DOHH2 (cell line): ENCODE measurements around the gene CYP27A1.
"Not testable (repeated sequence)": the region's sequence is repeated elsewhere in the genome, so short reads cannot be mapped to it uniquely, and the experiment has no call there.

Experiments
- H3F3A ChIP-seq: fragments of 200-600 bp; sonication (generic), shearing (Covaris generic); 2 replicates; pipeline ENCODE4 v1.6.0; 2016; ENCODE audit warnings: antibody characterized with exemption, mild to moderate bottlenecking; ENCODE audit not compliant: control insufficient read depth, insufficient read depth
- H3K27ac ChIP-seq: fragments of 200-600 bp; sonication (generic); 2 replicates; pipeline ENCODE4 v1.5.1; 2014; ENCODE audit warnings: low read depth, mild to moderate bottlenecking, low read length, moderate library complexity
- H3K27me3 ChIP-seq: fragments of 200-600 bp; sonication (generic); 2 replicates; pipeline ENCODE4 v1.6.1; 2014; ENCODE audit warnings: mild to moderate bottlenecking, low read length, mixed read lengths; ENCODE audit not compliant: control insufficient read depth
- H3K36me3 ChIP-seq: fragments of 200-600 bp; sonication (generic); 2 replicates; pipeline ENCODE4 v1.6.1; 2014; ENCODE audit warnings: mild to moderate bottlenecking, low read length, moderate library complexity, mixed read lengths; ENCODE audit not compliant: control insufficient read depth
- H3K4me1 ChIP-seq: fragments of 200-600 bp; sonication (generic); 2 replicates; pipeline ENCODE4 v1.6.1; 2014; ENCODE audit warnings: mild to moderate bottlenecking, low read length, mixed read lengths; ENCODE audit not compliant: control insufficient read depth
- H3K4me2 ChIP-seq: fragments of 200-600 bp; sonication (generic); 2 replicates; pipeline ENCODE4 v1.6.0; 2014; ENCODE audit warnings: mild to moderate bottlenecking, low read length, moderate library complexity
- H3K4me3 ChIP-seq: fragments of 200-600 bp; sonication (generic); 2 replicates; pipeline ENCODE4 v1.5.1; 2014; ENCODE audit warnings: mild to moderate bottlenecking, low read length, mixed read lengths
- H3K79me2 ChIP-seq: fragments of 200-600 bp; sonication (generic); 2 replicates; pipeline ENCODE4 v1.6.1; 2014; ENCODE audit warnings: mild to moderate bottlenecking, low read length, mixed read lengths; ENCODE audit not compliant: control insufficient read depth
- H3K9me2 ChIP-seq: fragments of 200-600 bp; sonication (generic); replicated peaks from 2 replicates; pipeline ENCODE4 v1.6.1; 2014; ENCODE audit warnings: mild to moderate bottlenecking, low read length, mixed read lengths; ENCODE audit not compliant: control insufficient read depth
- H3K9me3 ChIP-seq: fragments of 200-600 bp; sonication (generic); 2 replicates; pipeline ENCODE4 v1.6.1; 2014; ENCODE audit warnings: antibody characterized with exemption, low read length, mixed read lengths; ENCODE audit not compliant: control insufficient read depth, insufficient read depth
- H4K20me1 ChIP-seq: fragments of 200-600 bp; sonication (generic); 2 replicates; pipeline ENCODE4 v1.6.0; 2014; ENCODE audit warnings: low read depth, mild to moderate bottlenecking, antibody characterized with exemption, low read length, moderate library complexity; ENCODE audit not compliant: control insufficient read depth, insufficient read depth
- CTCF ChIP-seq: fragments of 200-600 bp; sonication (generic); IDR thresholded peaks from one replicate; pipeline ENCODE4 v1.5.1; 2014; ENCODE audit warnings: antibody characterized with exemption, mild to moderate bottlenecking, low read depth, low read length; ENCODE audit not compliant: poor library complexity, severe bottlenecking
- EZH2phosphoT487 ChIP-seq: fragments of 200-600 bp; sonication (generic); IDR thresholded peaks from 2 replicates; pipeline ENCODE4 v1.6.1; 2017; ENCODE audit warnings: borderline replicate concordance, mild to moderate bottlenecking, antibody characterized with exemption, low read length, moderate library complexity, mixed read lengths

CYP27A1 gene

GRCh38 chr2:218837495-218837894, 55.5 kb downstream of the CYP27A1 start:
- TF ChIP-seq EZH2phosphoT487 (no peak), CTCF (no peak)
- Histone ChIP-seq H3F3A (no peaks in the 10 kb centered on the region), H3K4me3 (no peak overlapping the region), H3K9me2 (no peaks in the 10 kb centered on the region), H3K9me3 (no peaks in the 10 kb centered on the region), H4K20me1 (no peaks in the 10 kb centered on the region), H3K27ac (no peak overlapping the region), H3K36me3 (no peaks in the 10 kb centered on the region), H3K4me1 (no peaks in the 10 kb centered on the region), H3K79me2 (no peaks in the 10 kb centered on the region), H3K4me2 (no peak overlapping the region), H3K27me3 (peaks cover 48% of the 10 kb centered on the region)

GRCh38 chr2:218839430-218839829, 57.5 kb downstream of the CYP27A1 start:
- Histone ChIP-seq H3K4me2 (no peak overlapping the region), H3K27ac (no peak overlapping the region)

GRCh38 chr2:218839888-218840287, 57.9 kb downstream of the CYP27A1 start:
- no peaks in the 10 kb centered on the region for H3F3A ChIP-seq
- H3K27me3 ChIP-seq: peaks cover 30% of the 10 kb centered on the region
- no peak overlapping the region for H3K4me3 ChIP-seq
- no peaks in the 10 kb centered on the region for H3K36me3 ChIP-seq
- H3K4me2 ChIP-seq: no peak overlapping the region
- no peaks in the 10 kb centered on the region for H3K4me1 ChIP-seq
- TF ChIP-seq CTCF (no peak), EZH2phosphoT487 (no peak)
- H3K27ac ChIP-seq: no peak overlapping the region
- no peaks in the 10 kb centered on the region for H4K20me1 ChIP-seq
- no peaks in the 10 kb centered on the region for H3K79me2 ChIP-seq
- H3K9me2 ChIP-seq: no peaks in the 10 kb centered on the region
- no peaks in the 10 kb centered on the region for H3K9me3 ChIP-seq

More at GRCh38 chr2:218839430-218839829, 57.5 kb downstream of the CYP27A1 start:
- no peaks in the 10 kb centered on the region for H3K9me3 ChIP-seq
- peaks cover 34% of the 10 kb centered on the region for H3K27me3 ChIP-seq
- H4K20me1 ChIP-seq: no peaks in the 10 kb centered on the region
- H3K79me2 ChIP-seq: no peaks in the 10 kb centered on the region
- TF ChIP-seq EZH2phosphoT487 (no peak), CTCF (no peak)
- no peaks in the 10 kb centered on the region for H3K9me2 ChIP-seq
- H3K4me1 ChIP-seq: no peaks in the 10 kb centered on the region
- H3F3A ChIP-seq: no peaks in the 10 kb centered on the region
- no peak overlapping the region for H3K4me3 ChIP-seq
- H3K36me3 ChIP-seq: no peaks in the 10 kb centered on the region

GRCh38 chr2:218844334-218844733, 62.4 kb downstream of the CYP27A1 start:
- H3K27me3 ChIP-seq, H3F3A ChIP-seq, H3K9me3 ChIP-seq, H3K79me2 ChIP-seq, H4K20me1 ChIP-seq, H3K9me2 ChIP-seq, H3K36me3 ChIP-seq, H3K4me2 ChIP-seq, H3K4me1 ChIP-seq, H3K4me3 ChIP-seq, H3K27ac ChIP-seq: not testable (repeated sequence)

GRCh38 chr2:218846963-218847362, 65.0 kb downstream of the CYP27A1 start:
- not testable (repeated sequence) for H3K27ac ChIP-seq, H3K9me2 ChIP-seq, H3K27me3 ChIP-seq, H3K36me3 ChIP-seq, H3K4me3 ChIP-seq, H4K20me1 ChIP-seq, H3K79me2 ChIP-seq, H3K9me3 ChIP-seq, H3F3A ChIP-seq, H3K4me2 ChIP-seq, H3K4me1 ChIP-seq
